Superior temporal gyrus (tissue), 1 donor: ENCODE results near the gene SLC18A3.

Experiments used
- DNase-seq: peaks from one replicate; pipeline ENCODE4 v3.0.0-alpha.2; 2016; ENCODE audit errors: extremely low spot score

The SLC18A3 gene

GRCh38 chr10:49610114-49610457, at the start of gene SLC18A3:
SLC18A3 (plus strand) TSS chr10:49610310; CDS start chr10:49610741, 431 bp downstream.
- DNase-seq, result no peak

GRCh38 chr10:49560526-49560925, 49.6 kb upstream of the SLC18A3 start:
- no peak for DNase-seq

DNA sequence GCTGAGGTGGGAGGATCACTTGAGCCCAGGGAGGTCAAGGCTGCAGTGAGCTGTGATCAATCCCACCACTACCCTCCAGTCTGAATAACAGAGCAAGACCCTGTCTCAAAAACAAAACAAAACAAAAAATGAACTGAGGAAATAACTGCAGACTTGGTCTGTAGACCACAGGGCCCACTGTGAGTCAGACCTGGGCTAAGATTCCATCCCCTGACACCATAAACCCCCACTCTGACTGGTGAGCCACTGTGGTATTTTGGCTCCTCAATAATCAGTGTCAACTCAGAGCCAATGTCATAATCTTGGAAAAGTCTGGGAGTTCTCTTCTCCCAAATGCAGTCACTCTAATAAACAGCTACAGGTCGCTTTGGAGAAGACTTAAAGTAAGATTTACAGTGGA, 47.2 kb upstream of the SLC18A3 start:
- no peak for DNase-seq

GRCh38 chr10:49564461-49565009, 45.6 kb upstream of the SLC18A3 start:
- no peak for DNase-seq

- DNase-seq, result no peak
Observed at GRCh38 chr10:49567810-49568209, 42.3 kb upstream of the SLC18A3 start.

- DNase-seq, result no peak
Observed at GRCh38 chr10:49568235-49568634, 41.9 kb upstream of the SLC18A3 start.

GRCh38 chr10:49569031-49569631, 41.0 kb upstream of the SLC18A3 start:
- no peak for DNase-seq

- DNase-seq, result no peak
Observed at GRCh38 chr10:49571388-49571787, 38.7 kb upstream of the SLC18A3 start.

GRCh38 chr10:49572594-49573114, 37.5 kb upstream of the SLC18A3 start:
- no peak for DNase-seq

DNA sequence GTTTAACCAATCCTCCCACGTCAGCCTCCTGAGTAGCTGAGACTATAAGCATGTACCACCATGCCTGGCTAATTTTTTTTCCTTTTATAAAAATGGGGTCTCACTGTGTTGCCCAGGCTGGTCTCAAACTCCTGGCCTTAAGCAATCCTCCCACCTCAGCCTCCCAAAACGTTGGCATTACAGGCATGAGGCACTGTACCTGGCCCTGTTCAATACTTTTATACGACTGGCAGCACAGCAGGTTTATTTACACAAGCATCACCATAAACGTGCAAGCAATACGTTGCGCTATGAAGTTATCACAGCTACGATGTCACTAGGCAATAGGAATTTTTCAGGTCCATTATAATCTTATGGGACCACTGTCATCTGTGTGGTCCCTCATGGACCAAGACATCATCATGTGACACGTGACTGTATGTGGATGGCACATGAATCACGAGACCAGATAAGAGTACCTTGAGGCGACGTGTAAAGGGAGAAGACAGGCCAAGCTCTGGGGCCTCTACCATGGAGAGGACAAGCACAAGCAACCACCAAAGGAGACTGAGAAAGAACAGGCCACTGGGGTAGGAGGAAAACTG, 34.5 kb upstream of the SLC18A3 start:
- DNase-seq, result no peak

GRCh38 chr10:49577182-49577925, 32.8 kb upstream of the SLC18A3 start:
- no peak for DNase-seq

DNA sequence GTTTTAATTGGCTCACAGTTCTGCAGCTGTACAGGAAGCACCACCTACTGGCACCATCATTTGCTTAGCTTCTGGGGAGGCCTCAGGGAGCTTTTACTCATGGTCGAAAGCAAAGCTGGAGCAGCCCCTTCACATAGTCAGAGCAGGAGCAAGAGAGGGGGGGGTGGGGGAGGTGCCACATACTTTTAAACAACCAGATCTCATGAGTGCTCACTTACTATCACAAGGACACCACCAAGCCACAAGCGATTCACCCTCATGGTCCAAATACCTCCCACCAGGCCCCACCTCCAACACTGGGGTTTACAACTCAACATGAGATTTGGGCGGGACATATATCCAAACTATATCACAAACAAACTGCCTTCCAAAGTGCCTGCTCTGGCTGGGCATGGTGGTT, 31.7 kb upstream of the SLC18A3 start:
- no peak for DNase-seq

DNA sequence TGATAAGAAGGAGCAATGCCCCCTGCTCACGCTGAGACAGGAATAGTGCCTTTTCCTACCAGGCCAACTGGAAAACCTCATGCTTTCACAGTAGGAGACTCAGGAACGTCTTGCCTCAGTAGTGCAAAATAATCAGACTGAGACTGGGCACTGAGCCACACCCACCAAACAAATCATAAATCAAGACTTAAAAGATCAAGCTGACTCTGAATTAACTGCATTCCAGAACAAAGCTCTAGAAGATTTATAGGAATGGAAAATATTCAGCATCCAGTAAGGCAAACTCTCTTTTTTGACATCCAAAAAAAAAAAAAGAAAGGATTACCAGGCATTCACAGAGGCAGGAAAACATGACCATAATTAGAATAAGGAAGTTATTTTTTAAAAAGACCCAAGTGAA, 30.5 kb upstream of the SLC18A3 start:
- no peak for DNase-seq

- DNase-seq, result no peak
Observed at GRCh38 chr10:49585387-49585786, 24.7 kb upstream of the SLC18A3 start.

DNA sequence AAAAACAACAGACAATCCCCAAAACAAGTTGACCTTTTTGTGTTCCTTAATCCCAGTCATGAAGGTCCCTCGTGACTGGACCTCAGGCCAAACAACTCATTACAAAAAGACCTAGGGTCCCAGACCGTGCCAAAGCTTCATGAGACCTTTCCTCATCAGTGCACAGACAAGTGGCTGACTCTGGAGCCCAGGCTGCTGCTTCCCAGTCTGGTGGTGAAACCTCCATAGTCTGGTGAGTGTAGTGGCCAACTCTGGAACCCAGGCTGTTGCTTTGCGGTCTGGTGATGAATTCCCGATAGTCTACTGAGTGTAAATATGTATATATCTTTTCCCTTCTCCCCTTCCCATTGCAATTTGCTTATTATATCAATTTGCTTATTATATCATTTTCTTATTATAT, 22.1 kb upstream of the SLC18A3 start:
- DNase-seq, result no peak

DNA sequence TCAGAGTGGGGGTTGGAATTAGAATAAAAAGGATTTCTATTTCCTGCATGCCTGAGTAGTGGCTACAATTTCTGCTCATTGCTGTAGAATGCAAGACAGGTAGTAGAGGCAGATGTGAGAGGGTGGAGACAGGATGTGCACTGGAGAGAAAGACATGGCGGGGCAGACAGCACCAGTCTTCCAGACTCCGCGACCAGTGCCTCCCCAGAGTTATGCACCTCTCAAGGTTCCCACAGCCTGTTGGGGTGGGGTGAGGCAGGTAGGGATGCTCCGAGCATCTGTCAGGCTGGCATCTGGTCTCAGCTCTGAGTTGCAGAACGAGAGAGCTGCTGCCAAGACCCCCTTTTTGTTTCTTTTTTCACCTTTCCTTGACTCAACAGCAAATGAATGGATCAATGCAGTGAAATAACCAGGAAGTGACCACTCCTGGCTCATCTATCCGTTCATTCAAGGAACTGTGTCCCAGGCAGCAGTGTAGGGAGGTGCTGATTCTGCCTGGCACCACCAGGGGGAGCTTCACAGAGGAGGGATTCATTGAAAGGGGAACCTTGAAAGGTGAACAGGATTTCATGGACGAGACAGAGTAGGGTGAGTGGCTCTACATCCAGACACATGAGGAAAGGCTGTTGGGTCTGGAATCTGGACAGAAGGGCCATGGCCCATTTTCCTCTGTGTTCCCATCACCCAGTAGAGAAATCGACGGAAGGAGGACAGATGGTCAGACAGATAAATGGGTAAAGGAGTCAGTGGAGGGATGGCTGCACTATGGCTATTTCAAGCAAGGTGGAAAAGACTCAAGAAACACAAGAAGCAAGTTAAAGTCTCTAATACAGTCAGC, 17.2 kb upstream of the SLC18A3 start:
- peak; percentile 78 for DNase-seq

GRCh38 chr10:49593564-49593875, 16.6 kb upstream of the SLC18A3 start:
- DNase-seq, result no peak

- no peak for DNase-seq
Observed at GRCh38 chr10:49593998-49594397, 16.1 kb upstream of the SLC18A3 start.

- DNase-seq, result peak; percentile 87
Observed at GRCh38 chr10:49594594-49594993, 15.5 kb upstream of the SLC18A3 start.

- DNase-seq, result no peak
Observed at GRCh38 chr10:49595003-49595712, 15.0 kb upstream of the SLC18A3 start.

- DNase-seq, result no peak
Observed at GRCh38 chr10:49595713-49596492, 14.2 kb upstream of the SLC18A3 start.
